OCI-LY7 (cell line): ENCODE results near the gene KRT3. TPM values are rescaled to one million over a fixed set of nuclear protein-coding genes. Genes with fewer than 3 reads are reported as not detected.

ENCODE experiments used
- BruUV-seq: library from RNA; stranded (reverse); fragments of 400-500 nt; replicated peaks from 2 replicates; lab custom pipeline; 2021; lab: Mats Ljungman, UMichigan
- CTCF ChIA-PET: fragments of 300-600 bp; sonication (Branson Sonifier 250); formaldehyde crosslinking; loops from one replicate; lab custom pipeline; 2022; ENCODE audit warnings: antibody characterized with exemption; ENCODE audit not compliant: unreplicated experiment; lab: Charles Lee
- POLR2A ChIA-PET: fragments of 300-600 bp; sonication (Branson Sonifier 250); formaldehyde crosslinking; loops from one replicate; lab custom pipeline; 2022; ENCODE audit warnings: antibody characterized with exemption; lab: Charles Lee
- DNase-seq: peaks from one replicate; pipeline ENCODE4 v3.0.0-alpha.2; 2015; ENCODE audit warnings: low spot score
- H2AFZ ChIP-seq: fragments of 200-600 bp; sonication (generic), shearing (Covaris generic); 2 replicates; pipeline ENCODE4 v1.6.1; 2014; ENCODE audit warnings: mild to moderate bottlenecking, antibody characterized with exemption, low read length, moderate library complexity
- H3K27ac ChIP-seq: fragments of 200-600 bp; sonication (generic); 2 replicates; pipeline ENCODE4 v1.5.1; 2014; ENCODE audit warnings: mixed run types, low read depth, mild to moderate bottlenecking, moderate library complexity, low read length, inconsistent platforms; ENCODE audit not compliant: poor library complexity, severe bottlenecking
- H3K36me3 ChIP-seq: fragments of 200-600 bp; sonication (generic); 2 replicates; pipeline ENCODE4 v1.6.1; 2014; ENCODE audit warnings: mild to moderate bottlenecking, antibody characterized with exemption, low read length, moderate library complexity, mixed read lengths; ENCODE audit not compliant: insufficient read depth
- H3K4me1 ChIP-seq: fragments of 200-600 bp; sonication (generic); 2 replicates; pipeline ENCODE4 v1.5.1; 2014; ENCODE audit warnings: mild to moderate bottlenecking, low read length; ENCODE audit not compliant: insufficient read depth, poor library complexity, severe bottlenecking
- H3K4me2 ChIP-seq: fragments of 200-600 bp; sonication (generic); 2 replicates; pipeline ENCODE4 v1.6.1; 2014; ENCODE audit warnings: mild to moderate bottlenecking, low read length
- H3K4me3 ChIP-seq: fragments of 200-600 bp; sonication (generic); 2 replicates; pipeline ENCODE4 v1.5.1; 2014; ENCODE audit warnings: mild to moderate bottlenecking, low read depth, low read length; ENCODE audit not compliant: poor library complexity, severe bottlenecking
- H3K79me2 ChIP-seq: fragments of 200-600 bp; sonication (generic); 2 replicates; pipeline ENCODE4 v1.6.1; 2016; ENCODE audit warnings: low read depth, mild to moderate bottlenecking, low read length, moderate library complexity, mixed read lengths; ENCODE audit not compliant: insufficient read depth
- H3K9me2 ChIP-seq: fragments of 200-600 bp; sonication (generic); 2 replicates; pipeline ENCODE4 v1.6.1; 2016; ENCODE audit warnings: mild to moderate bottlenecking, low read length, mixed read lengths; ENCODE audit not compliant: insufficient read depth
- H3K9me3 ChIP-seq: fragments of 200-600 bp; sonication (generic); 2 replicates; pipeline ENCODE4 v1.6.1; 2014; ENCODE audit warnings: mild to moderate bottlenecking, mixed run types, low read length, mixed read lengths
- H4K20me1 ChIP-seq: fragments of 200-600 bp; sonication (generic); 2 replicates; pipeline ENCODE4 v1.6.1; 2014; ENCODE audit warnings: mild to moderate bottlenecking, antibody characterized with exemption, low read length, moderate library complexity, mixed read lengths; ENCODE audit not compliant: insufficient read depth
- EZH2phosphoT487 ChIP-seq: fragments of 200-600 bp; sonication (generic); IDR thresholded peaks from 2 replicates; pipeline ENCODE4 v1.6.1; 2018; ENCODE audit warnings: low read depth, borderline replicate concordance, mild to moderate bottlenecking, mixed run types, antibody characterized with exemption, low read length, moderate library complexity, mixed read lengths
- intact Hi-C: fragments of 100-400 bp; cut with micrococcal nuclease; formaldehyde crosslinking; loops from one replicate; pipeline ENCODE4 v1.10.0; 2022; ENCODE audit not compliant: unreplicated experiment
- total RNA-seq, 2 experiments: library from RNA; depleted of rRNA in 1 of 2; stranded (reverse); fragments of >200 nt in 1 of 2; shearing (Covaris generic) in 1 of 2; gene quantifications; 2 replicates each; pipeline ENCODE4 v1.2.3, GENCODE V29; 2014 to 2022
- TF ChIP-seq, protein P1 (sequence below): fragments of 200-600 bp; sonication (generic); conservative IDR thresholded peaks from 2 replicates; pipeline ENCODE4 v1.5.1; 2014; ENCODE audit warnings: mild to moderate bottlenecking, antibody characterized with exemption, low read length, moderate library complexity, mixed read lengths

KRT3 gene
- total RNA-seq, 2 experiments from 2014 or later: not detected

- no peaks in the 10 kb centered on the region for H3K79me2 ChIP-seq
- intact Hi-C loops: no loop called here
- no peaks in the 10 kb centered on the region for H3K36me3 ChIP-seq
- H3K4me1 ChIP-seq: no peaks in the 10 kb centered on the region
- BruUV-seq: no TSS peak
- no peaks in the 10 kb centered on the region for H3K9me2 ChIP-seq
- H3K9me3 ChIP-seq: no peaks in the 10 kb centered on the region
- H4K20me1 ChIP-seq: no peaks in the 10 kb centered on the region
- H3K4me2 ChIP-seq: no peak overlapping the region
- no peak overlapping the region for H3K27ac ChIP-seq
- CTCF ChIA-PET: no interaction called here
- no peak overlapping the region for H2AFZ ChIP-seq
- H3K4me3 ChIP-seq: no peak overlapping the region
- DNase-seq: no peak
- POLR2A ChIA-PET: no interaction called here
- no peak for TF ChIP-seq EZH2phosphoT487
- TF ChIP-seq, protein P1, sequence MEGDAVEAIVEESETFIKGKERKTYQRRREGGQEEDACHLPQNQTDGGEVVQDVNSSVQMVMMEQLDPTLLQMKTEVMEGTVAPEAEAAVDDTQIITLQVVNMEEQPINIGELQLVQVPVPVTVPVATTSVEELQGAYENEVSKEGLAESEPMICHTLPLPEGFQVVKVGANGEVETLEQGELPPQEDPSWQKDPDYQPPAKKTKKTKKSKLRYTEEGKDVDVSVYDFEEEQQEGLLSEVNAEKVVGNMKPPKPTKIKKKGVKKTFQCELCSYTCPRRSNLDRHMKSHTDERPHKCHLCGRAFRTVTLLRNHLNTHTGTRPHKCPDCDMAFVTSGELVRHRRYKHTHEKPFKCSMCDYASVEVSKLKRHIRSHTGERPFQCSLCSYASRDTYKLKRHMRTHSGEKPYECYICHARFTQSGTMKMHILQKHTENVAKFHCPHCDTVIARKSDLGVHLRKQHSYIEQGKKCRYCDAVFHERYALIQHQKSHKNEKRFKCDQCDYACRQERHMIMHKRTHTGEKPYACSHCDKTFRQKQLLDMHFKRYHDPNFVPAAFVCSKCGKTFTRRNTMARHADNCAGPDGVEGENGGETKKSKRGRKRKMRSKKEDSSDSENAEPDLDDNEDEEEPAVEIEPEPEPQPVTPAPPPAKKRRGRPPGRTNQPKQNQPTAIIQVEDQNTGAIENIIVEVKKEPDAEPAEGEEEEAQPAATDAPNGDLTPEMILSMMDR: no peak
These were observed 6.1 kb downstream of the KRT3 start for GRCh38 chr12:52789637-52790426.

DNA sequence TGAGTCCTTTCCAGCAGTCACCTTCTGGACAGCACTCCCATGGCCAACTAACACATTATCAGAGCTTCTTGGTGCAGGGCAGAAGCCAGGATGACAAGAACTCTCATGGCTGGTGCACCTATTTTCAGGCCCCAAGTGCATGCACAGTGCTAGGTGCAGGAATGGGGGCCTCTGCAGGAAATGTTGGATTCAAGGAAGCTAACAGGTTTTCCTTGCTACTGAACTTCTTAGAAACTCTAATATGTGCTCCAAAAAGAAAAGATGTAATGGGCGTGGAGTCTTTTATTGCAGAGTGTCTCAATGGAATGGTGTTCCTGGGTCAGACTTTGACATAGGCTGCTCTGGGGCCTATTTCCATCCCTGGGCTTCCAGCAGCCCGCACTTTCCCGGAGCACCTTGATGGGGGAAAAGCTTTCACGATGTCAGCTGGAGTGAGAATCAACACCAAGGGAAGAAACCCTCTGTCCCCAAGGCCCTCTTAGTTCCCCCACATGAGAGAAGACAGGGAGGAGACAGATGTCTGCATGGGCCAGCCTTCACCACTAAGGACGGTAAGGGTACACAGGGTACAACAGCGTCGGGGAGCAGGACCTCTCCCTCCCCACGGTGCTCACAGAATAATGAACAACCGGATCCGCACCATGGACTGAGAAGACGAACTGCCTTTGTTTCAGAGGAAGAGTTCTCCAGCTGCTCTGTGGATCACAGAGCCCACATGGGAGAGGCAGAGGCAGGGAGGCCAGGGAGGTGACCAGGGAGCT is 6.9 kb downstream of the KRT3 start:
- BruUV-seq: no TSS peak

More for the DNA sequence above, 6.9 kb downstream of the KRT3 start:
- H3K4me3 ChIP-seq: no peak overlapping the region
- ChIA-PET POLR2A (no interaction called here), CTCF (no interaction called here)
- H3K36me3 ChIP-seq: no peaks in the 10 kb centered on the region
- H3K9me3 ChIP-seq: no peaks in the 10 kb centered on the region
- DNase-seq: no peak
- H3K9me2 ChIP-seq: no peaks in the 10 kb centered on the region
- no peaks in the 10 kb centered on the region for H3K79me2 ChIP-seq
- H2AFZ ChIP-seq: no peak overlapping the region
- intact Hi-C loops: no loop called here
- H3K27ac ChIP-seq: no peak overlapping the region
- H3K4me1 ChIP-seq: no peaks in the 10 kb centered on the region
- H3K4me2 ChIP-seq: no peak overlapping the region
- TF ChIP-seq EZH2phosphoT487: no peak
- TF ChIP-seq, protein P1: no peak
- H4K20me1 ChIP-seq: no peaks in the 10 kb centered on the region
